ENCODE data around the gene PIK3R3. TPM values are rescaled to one million over a fixed set of nuclear protein-coding genes. Genes with fewer than 3 reads are reported as not detected.
A peak's percentile ranks its signal among the peaks of the same experiment; 100 is the strongest.

Gene PIK3R3
- total RNA-seq, 3 donors from 2014 or later, result 17.9 to 80.3 (median 46.8) TPM

DNA sequence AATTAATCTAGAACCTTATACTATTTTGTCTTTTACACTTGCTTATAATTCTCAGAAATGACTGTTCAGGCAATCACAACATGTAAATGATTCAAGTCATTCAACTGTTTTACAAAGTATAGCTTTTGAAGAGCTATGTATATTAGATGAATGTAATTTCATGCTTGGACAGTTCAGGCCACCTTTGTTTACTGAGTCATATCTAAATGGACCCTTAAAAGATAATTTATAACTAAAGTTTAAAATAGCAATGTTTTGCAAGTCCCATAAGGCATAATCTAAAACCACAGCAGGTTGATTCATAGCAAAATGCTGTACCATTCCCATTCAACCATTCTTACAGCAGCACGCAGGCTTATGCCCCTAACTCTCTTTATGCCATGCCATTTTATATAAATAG lies 64.8 kb downstream of the PIK3R3 start:
- Histone ChIP-seq H3K27me3 (no peaks in the 10 kb centered on the region), H3K4me3 (no peak overlapping the region), H3K9me3 (no peaks in the 10 kb centered on the region), H3K27ac (no peak overlapping the region), H3K36me3 (no peaks in the 10 kb centered on the region), H3K4me1 (no peaks in the 10 kb centered on the region)
- intact Hi-C loops (cut with DNase I; ENCODE audit: low total_unique reads), result no loop called here
- no peak for DNase-seq (ENCODE audit: low spot score in 2 of 2)
- TF ChIP-seq POLR2A (IDR thresholded peaks at IDR 0.05) (no peak), POLR2AphosphoS5 (IDR thresholded peaks at IDR 0.05) (no peak), CTCF (IDR thresholded peaks at IDR 0.05) (no peak)

DNA sequence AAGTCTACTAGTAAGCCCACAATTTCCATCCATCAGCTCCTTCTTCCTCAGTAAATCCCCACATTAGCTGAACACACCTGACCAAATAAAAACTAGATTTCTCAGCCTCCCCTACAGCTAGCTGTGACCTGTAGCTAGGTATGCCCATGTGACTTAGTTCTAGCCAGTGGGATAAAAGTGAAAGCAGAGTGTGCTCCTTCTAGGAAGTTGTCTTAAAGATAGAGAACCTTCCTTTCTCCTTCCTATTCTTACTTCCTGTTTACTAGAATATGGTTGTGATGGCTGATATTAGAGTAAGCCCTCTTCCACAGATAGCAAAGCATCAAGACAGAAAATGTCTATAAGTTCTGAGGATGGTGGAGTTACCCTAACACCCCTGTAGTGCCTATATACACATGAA lies 67.0 kb downstream of the PIK3R3 start:
- no peaks in the 10 kb centered on the region for H3K27me3 ChIP-seq
- TF ChIP-seq CTCF (IDR thresholded peaks at IDR 0.05), result no peak
- TF ChIP-seq POLR2AphosphoS5 (IDR thresholded peaks at IDR 0.05), result no peak
- TF ChIP-seq POLR2A (IDR thresholded peaks at IDR 0.05), result no peak
- no peaks in the 10 kb centered on the region for H3K4me1 ChIP-seq
- intact Hi-C loops (cut with DNase I; ENCODE audit: low total_unique reads), result no loop called here
- no peaks in the 10 kb centered on the region for H3K36me3 ChIP-seq
- H3K27ac ChIP-seq, result peak overlapping the region in 1 of 2 donors; percentile 45
- no peak for DNase-seq (ENCODE audit: low spot score in 2 of 2)
- no peak overlapping the region for H3K4me3 ChIP-seq
- no peaks in the 10 kb centered on the region for H3K9me3 ChIP-seq

GRCh38 chr1:46064708-46065107 lies 67.7 kb downstream of the PIK3R3 start:
- H3K4me3 ChIP-seq, result no peak overlapping the region
- DNase-seq (ENCODE audit: low spot score in 2 of 2), result no peak
- no peaks in the 10 kb centered on the region for H3K36me3 ChIP-seq
- H3K4me1 ChIP-seq, result no peaks in the 10 kb centered on the region
- H3K27ac ChIP-seq, result no peak overlapping the region
- no peaks in the 10 kb centered on the region for H3K27me3 ChIP-seq
- intact Hi-C loops (cut with DNase I; ENCODE audit: low total_unique reads), result no loop called here
- no peak for TF ChIP-seq POLR2AphosphoS5 (IDR thresholded peaks at IDR 0.05)
- no peak for TF ChIP-seq CTCF (IDR thresholded peaks at IDR 0.05)
- no peak for TF ChIP-seq POLR2A (IDR thresholded peaks at IDR 0.05)
- no peaks in the 10 kb centered on the region for H3K9me3 ChIP-seq

- TF ChIP-seq POLR2AphosphoS5 (IDR thresholded peaks at IDR 0.05) (no peak), POLR2A (IDR thresholded peaks at IDR 0.05) (no peak), CTCF (IDR thresholded peaks at IDR 0.05) (no peak)
- no peak overlapping the region for H3K27ac ChIP-seq
- intact Hi-C loops (cut with DNase I; ENCODE audit: low total_unique reads), result no loop called here
- no peak for DNase-seq (ENCODE audit: low spot score in 2 of 2)
- H3K36me3 ChIP-seq, result no peaks in the 10 kb centered on the region
- no peaks in the 10 kb centered on the region for H3K9me3 ChIP-seq
- no peaks in the 10 kb centered on the region for H3K27me3 ChIP-seq
- peak overlapping the region in 1 of 3 donors; percentile 6 for H3K4me3 ChIP-seq
- no peaks in the 10 kb centered on the region for H3K4me1 ChIP-seq
These were observed 69.6 kb downstream of the PIK3R3 start for GRCh38 chr1:46062651-46063319.

DNA sequence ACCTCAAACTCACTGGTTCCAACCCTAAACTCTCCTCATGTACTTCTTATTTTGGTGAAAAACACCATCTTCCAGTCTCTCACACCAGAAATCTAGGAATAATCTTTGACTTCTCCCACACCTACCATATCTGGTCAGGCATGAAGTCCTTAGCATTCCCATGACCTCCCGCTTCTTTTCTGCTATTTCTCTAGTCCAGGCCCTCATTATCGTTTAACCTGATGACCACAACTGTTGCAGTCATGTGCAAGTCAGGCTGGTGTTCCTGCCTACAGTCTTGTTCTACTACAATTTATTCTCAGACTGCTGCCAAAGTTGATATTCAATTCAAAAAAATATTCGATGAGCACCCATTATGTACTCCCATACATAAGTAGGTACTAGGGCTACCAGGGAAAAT lies 71.3 kb downstream of the PIK3R3 start:
- intact Hi-C loops (cut with DNase I; ENCODE audit: low total_unique reads), result no loop called here
- Histone ChIP-seq H3K4me1 (no peaks in the 10 kb centered on the region), H3K36me3 (no peaks in the 10 kb centered on the region), H3K27me3 (no peaks in the 10 kb centered on the region), H3K9me3 (no peaks in the 10 kb centered on the region), H3K4me3 (no peak overlapping the region), H3K27ac (no peak overlapping the region)
- TF ChIP-seq POLR2AphosphoS5 (IDR thresholded peaks at IDR 0.05), result no peak
- no peak for TF ChIP-seq CTCF (IDR thresholded peaks at IDR 0.05)
- TF ChIP-seq POLR2A (IDR thresholded peaks at IDR 0.05), result no peak
- DNase-seq (ENCODE audit: low spot score in 2 of 2), result no peak
